CD4-positive, alpha-beta T cell treated with Interleukin-4 for 4 hours (primary cell): ENCODE measurements around the gene TMEM238.
A peak's percentile ranks its signal among the peaks of the same experiment; 100 is the strongest.

Experiments
- DNase-seq: peaks from one replicate; pipeline ENCODE4 v3.0.0-alpha.2; 2020

TMEM238 gene

GRCh38 chr19:55354698-55355212 lies 29.3 kb downstream of the TMEM238 start, which contains the start of gene COX6B2:
COX6B2 (minus strand) TSS chr19:55354719; CDS start chr19:55354521, 198 bp downstream.
- DNase-seq, result no peak

DNA sequence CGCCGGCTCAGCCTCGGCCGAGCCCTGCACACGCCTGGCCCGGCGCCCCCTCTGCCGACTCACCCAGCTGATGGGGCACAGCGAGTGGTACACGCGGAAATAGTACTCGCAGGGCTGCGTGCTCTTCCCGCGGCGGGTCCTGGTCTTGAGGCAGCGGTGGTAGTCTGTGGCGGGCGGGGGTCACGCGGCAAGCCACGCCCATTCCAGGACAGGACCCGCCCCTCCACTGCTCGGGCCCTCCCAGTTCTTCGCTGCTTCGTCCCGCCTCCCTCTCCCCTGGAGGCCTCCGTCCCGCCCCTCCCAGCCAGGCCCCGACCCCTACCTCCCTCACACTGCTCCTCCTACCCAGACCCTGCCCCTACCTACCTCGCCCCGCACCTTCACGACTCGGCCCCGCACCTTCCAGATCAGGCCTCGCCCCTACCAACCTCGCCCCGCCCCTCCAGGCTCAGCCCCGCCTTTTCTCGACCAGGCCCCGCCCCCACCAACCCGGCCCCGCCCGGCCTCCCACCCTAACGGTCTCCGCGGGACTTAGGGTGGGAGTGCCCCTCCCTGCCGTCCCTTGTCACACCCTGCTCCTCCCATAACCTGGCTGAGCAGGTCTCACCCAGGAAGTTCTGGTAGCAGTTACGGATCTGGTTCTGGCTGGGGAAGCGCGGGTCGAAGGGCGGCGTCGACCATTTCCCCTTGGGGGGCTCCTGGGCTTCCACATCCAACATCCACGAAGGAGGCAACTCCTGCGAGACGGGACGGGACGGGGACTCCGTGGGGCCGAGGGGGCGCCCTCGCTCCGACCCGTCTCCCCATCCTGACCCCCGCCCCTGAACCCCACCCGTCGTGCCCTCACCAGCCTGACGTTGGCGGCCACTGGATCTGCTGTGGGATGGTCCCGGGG lies 30.0 kb downstream of the TMEM238 start:
- DNase-seq, result peak; percentile 53

DNA sequence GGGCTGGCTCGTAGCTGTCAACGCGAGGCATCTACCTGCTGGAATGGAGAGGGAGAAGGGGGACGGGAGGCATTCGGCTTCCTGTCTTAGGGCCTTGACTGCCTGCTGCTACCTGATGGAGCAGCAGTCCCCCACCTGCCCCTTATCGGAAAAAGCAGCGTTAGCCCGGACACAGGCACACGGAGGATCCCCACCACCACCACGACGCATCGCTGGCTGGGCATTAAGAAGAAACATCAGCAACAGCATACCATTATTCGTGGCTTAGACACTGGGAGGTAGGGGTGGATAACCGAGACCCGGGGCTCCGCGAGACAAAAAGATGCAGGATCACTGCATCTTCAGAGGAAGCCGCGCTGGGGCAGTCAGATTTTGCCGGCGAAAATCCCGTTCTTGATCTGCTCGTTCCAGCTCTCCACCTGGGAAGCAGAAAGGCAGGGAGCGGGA lies 30.7 kb downstream of the TMEM238 start:
- no peak for DNase-seq

DNA sequence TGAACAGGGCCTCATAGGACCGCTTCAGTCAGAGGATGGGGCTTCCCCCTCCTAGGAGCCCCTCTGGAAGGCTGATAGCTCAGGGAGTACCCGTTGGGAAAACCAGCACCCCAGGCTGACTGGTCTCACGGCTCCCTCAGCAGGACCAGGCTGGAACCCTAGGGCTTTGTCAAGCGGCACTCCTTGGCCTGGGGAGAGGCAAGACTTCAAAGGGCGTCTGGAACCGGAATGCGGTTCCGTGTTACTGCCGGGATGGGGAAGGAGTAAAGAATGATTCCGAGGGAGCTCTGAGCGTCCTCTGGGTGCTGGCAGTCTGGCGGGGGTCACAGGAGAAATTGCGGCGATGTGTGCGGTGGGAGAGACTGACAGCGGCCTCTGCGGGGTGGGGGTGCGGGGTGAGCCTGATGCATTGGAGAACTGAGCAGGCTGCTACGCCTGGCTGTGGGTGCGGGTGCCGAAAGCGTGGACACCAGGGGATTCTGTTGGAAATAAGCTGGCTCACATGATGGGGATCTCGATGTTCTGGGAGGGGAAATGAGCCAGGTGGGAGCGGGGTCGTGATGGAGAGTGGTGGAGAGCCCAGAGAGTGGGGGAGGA lies 31.4 kb downstream of the TMEM238 start:
- DNase-seq, result no peak

DNA sequence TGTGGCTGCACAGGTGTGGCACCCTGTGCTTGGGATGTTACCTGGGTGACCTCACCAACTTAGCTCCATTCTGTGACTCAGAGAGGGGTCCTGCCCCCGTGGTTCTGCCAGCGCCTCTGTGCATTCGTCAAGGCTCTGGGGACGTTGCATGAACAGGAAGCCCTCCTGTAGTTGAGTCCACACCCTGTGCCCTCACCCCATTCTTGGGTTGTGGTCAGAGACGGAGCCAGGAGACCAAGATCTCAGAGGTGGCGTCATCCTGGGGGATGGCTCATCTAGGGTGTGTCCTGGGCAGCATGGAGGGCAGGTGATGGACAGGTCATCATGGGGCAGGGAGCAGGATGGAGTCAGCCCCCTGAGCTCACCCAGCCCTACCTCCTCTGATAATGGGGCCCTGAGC lies 32.1 kb downstream of the TMEM238 start:
- peak; percentile 9 for DNase-seq

- DNase-seq, result no peak
Measured at GRCh38 chr19:55350620-55351315, 33.3 kb downstream of the TMEM238 start.

- no peak for DNase-seq
Measured at GRCh38 chr19:55348317-55349034, 35.6 kb downstream of the TMEM238 start.

DNA sequence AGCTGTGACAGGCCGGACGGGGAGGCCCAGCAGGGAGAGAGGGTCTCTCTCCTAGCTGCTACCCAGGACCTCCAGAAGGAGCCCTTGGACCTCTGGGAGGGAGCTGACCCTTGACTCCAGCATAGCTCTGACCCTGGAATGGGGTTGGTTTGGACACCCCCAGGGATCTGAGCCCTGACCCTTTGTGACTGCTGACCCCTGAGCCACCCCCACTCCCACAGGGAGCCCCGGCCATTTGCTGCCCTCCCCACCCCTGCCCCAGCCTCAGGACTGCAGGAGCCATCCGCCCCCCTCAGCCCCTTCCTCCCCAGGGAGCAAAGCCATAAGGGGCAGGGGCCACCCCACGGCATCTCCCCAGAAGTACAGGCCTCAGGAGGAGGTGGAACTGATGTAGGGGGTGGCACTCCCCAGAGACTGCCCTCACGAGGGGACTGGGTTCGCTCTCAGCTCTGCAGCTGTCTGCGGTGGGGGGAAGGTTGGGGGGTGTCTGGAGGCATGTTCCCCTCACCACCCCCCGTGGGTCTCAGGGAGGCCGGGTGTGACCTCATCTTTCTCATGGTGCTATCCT lies 36.6 kb downstream of the TMEM238 start:
- no peak for DNase-seq

- DNase-seq, result no peak
Measured at GRCh38 chr19:55346725-55347441, 37.2 kb downstream of the TMEM238 start.

DNA sequence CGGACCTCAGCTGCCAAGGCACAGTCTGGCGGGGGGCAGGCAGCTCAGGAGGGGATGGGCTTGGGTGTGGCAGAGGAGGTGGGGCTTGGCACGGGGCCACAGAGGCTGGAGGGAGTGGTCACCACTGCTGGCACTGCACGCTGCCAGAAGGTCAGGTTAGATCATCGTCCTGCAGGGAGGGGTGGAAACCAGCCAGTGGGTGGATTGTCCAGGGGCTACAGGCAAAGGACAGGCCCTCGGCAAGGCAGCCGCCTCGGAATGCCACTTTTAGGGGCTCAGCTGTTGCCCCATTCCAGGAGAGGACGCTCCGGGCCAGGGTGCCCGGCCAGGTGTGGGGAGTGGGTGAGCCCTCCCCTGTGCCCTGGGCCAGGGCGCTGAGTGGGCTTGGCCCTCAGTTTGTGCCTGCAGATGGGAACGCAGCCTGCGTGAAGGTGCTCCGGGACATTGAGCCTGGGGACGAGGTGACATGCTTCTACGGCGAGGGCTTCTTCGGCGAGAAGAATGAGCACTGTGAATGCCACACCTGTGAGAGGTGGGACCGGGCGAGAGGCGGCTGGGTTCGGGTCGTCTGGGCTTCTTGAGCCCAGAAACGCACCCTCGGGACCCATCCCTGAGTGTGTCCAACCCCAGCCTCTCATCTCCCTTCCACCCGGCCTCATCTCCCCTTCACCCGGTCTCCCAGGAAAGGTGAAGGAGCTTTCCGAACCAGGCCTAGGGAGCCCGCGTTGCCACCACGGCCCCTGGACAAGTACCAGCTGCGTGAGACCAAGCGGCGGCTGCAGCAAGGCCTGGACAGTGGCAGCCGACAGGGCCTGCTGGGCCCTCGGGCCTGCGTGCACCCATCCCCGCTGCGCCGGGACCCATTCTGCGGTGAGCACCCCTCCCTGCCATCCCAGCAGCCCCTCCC lies 38.0 kb downstream of the TMEM238 start:
- DNase-seq, result no peak

DNA sequence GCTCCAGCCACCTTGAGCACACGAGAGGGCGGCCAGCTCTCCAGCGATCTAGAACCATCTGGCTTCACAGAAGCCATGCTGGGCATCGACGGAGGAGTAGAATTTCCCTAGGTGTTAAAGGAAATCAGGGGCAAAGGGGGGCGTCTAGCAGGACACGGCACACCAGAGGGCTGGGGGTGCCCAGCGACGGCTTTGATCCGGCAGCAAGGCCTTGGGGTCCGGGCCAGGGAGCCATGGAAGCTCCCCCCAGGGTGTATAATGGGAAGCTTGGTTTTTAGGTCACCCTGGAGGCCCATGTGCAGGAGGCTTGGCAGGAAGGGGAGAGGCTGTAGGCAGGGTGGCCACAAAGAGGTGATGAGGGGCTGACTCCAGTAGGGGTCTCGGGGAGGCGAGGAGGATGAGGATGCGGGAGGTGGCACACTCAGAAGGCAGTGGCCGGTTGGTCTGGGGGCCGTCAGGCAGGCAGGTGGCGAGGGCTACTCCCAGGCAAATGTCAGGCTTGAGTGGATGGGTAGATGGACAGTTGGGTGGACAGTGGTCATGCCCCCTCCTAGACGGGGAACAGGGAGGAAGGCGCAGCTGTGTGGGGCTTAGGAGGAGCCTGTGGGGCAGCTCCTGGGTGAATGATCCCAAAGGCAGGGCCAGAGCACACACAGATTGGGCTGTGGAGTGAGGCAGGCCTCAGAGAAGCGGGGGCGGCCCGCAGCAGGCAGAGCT lies 38.8 kb downstream of the TMEM238 start:
- DNase-seq, result no peak

GRCh38 chr19:55344444-55344843 lies 39.6 kb downstream of the TMEM238 start:
- DNase-seq, result no peak

- no peak for DNase-seq
Measured at GRCh38 chr19:55341595-55342531, 42.2 kb downstream of the TMEM238 start.

DNA sequence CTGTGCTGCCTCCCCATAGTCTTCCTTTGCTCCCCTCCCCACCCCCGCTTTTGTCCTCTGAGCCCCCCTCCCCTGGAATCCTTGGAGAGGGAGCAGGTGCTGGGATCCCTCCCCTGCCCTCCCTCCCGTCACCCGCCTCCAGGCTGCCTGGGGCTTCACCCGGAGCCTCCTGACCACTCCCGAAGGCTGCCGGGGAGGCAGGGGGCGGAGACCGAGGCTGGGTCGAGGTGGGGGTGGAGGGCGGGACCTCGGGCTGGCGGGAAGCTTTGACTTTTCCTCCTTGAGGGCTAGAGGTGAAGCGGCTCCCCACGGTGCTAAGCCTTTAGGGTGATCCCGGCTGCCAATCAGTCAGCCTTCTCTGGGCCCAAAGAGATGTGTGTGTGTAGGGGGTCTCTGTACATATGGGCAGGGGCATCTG lies 42.9 kb downstream of the TMEM238 start:
- peak; percentile 40 for DNase-seq

DNA sequence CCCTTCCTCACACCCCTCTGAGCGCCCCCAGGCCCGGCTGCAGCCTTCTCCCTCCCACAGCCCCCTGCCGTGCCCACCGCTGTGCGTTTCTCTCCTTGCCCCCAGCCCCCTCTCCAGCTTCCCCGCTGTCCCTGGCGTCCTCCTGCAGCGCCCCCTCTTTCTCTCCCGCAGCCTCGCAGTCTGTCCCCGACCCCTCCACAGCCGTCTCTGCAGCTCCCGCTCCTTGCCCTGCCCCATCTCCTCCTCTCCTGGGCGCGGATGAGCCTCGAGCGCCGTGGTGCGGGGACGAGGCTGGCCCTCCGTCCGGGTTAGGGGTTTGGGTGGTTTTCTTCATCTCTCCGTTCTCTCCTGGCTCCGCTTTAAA lies 43.3 kb downstream of the TMEM238 start:
- DNase-seq, result no peak

- no peak for DNase-seq
Measured at GRCh38 chr19:55339889-55340783, 44.0 kb downstream of the TMEM238 start.

DNA sequence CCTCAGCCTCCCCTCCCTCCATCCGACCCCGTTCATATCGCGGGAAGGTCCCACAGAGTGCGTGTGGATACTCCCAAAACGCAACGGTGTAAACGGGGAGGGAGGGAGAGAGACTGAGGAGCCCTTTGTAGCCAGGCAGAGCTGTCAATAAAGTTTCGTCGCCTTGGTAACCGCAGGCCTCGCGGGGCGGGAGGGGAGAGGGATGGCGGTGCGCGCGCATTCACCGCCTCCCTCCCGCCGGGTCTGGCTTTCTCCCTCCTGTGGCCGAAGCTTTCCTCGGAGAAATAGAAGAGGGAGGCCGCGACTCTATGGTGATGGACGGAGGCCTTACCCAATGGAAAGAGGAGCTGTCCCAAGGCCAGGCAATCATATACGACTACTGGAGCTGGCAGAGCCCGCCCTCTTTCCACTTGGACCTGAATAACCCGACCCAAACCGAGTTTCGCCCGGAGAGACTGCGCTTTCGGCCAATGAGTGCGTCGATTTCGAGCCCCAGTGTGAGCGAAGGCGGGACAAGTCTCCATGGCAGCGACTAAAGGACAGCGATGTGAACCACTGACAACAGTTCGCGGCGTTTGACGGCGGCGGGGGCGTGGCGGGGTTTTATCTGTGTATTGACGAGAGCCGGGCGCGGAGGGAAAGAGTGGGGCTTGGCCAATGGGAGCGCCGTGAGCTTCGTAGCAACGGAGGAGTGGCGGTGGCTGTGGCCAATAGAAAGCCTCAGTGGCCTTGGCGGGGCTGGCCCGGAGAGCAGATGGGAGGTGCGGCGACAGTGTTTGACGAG lies 44.8 kb downstream of the TMEM238 start, which contains the start of gene KMT5C:
Gene KMT5C (plus strand): TSS at position 772 of the 784 bp plus-strand sequence. CDS start 2,061 bp downstream, outside the sequence.
- DNase-seq, result peak; percentile 100
